ENCODE data around the gene POLD2.

The POLD2 gene

DNA sequence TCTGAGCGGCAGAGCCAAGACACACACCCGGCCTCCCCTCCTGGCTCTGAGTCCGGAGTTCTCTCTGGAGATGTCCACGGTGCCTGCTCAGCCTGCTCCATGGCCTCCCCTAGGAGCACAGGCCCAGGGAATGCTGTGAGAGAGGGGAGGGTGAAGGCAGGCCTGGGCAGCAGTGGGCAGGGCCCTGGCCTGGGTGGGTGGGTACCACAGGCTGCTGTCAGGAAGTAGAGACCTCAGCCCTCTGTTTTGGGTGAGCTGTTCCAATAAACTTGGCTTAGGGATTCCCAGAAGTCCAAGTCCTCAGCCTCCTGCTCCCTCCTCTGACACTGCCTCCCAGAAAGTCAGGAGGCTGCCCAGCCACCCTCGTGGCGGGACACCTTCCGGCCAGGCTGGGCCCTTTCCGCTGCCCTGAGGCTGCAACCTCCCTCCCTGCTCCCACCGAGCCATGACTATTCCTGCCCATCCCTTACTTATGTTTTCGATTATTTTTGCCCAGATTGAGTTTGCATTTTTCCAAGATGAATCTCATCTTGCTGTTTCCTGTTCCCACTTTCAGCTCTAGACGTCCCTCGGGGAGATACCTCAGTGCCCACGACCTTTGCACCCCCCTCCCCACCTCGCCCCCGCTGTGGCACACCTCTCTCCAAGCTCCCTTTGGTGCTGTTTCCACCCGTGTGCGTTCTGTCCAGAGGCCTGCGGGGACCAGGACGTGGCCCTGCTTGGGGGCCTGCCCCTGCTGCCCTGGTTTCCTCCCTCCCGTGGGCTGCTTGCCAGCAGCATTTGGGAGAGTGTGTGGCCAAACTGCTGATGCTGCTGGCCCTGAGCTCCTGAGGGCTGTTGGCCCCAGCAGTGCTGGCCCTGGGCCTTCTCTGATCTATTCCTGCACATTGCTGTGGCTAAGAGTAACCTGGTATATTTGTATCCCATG, 35.2 kb downstream of the POLD2 start:
- Histone ChIP-seq H3K36me3 (ENCODE audit: control insufficient read depth, low read depth, low read length) (no peaks in the 10 kb centered on the region), H3K27me3 (ENCODE audit: control insufficient read depth, insufficient read depth, low read length) (peaks cover 9% of the 10 kb centered on the region), H3K27ac (ENCODE audit: low read length) (no peak overlapping the region), H3K9ac (ENCODE audit: low read length) (no peak overlapping the region), H3K4me1 (ENCODE audit: control insufficient read depth, low read depth, low read length) (peaks cover 3% of the 10 kb centered on the region), H3K4me3 (ENCODE audit: low read length) (no peak overlapping the region), H3K9me3 (ENCODE audit: control insufficient read depth, low read depth, low read length) (no peaks in the 10 kb centered on the region)

DNA sequence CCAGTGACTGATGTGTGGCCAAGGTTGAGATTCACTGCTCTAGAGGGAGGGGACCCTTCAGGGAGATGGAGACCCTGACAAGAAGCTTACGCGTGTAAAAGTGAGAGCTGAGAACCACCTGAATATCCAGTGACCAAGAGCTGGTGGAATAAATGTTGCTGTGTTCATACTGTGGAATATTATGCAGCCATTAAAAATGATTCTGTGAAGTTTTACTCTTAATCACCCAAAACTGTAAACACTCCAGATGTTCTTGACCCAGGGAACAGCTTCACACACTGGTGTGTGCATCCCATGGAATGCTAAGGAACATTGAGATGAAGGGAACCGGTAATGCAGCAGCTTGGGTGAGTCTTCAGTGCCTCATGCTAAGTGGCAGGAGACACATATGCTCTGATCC, 36.7 kb downstream of the POLD2 start:
- Histone ChIP-seq H3K27me3 (ENCODE audit: control insufficient read depth, insufficient read depth, low read length) (peaks cover 11% of the 10 kb centered on the region), H3K27ac (ENCODE audit: low read length) (no peak overlapping the region), H3K9ac (ENCODE audit: low read length) (no peak overlapping the region), H3K4me3 (ENCODE audit: low read length) (no peak overlapping the region), H3K4me1 (ENCODE audit: control insufficient read depth, low read depth, low read length) (peaks cover 3% of the 10 kb centered on the region), H3K9me3 (ENCODE audit: control insufficient read depth, low read depth, low read length) (no peaks in the 10 kb centered on the region), H3K36me3 (ENCODE audit: control insufficient read depth, low read depth, low read length) (no peaks in the 10 kb centered on the region)

- no peaks in the 10 kb centered on the region for H3K9me3 ChIP-seq (ENCODE audit: control insufficient read depth, low read depth, low read length)
- H3K36me3 ChIP-seq (ENCODE audit: control insufficient read depth, low read depth, low read length): no peaks in the 10 kb centered on the region
- H3K27me3 ChIP-seq (ENCODE audit: control insufficient read depth, insufficient read depth, low read length): peaks cover 11% of the 10 kb centered on the region
- H3K4me1 ChIP-seq (ENCODE audit: control insufficient read depth, low read depth, low read length): peaks cover 3% of the 10 kb centered on the region
- no peak overlapping the region for H3K4me3 ChIP-seq (ENCODE audit: low read length)
- H3K27ac ChIP-seq (ENCODE audit: low read length): no peak overlapping the region
- no peak overlapping the region for H3K9ac ChIP-seq (ENCODE audit: low read length)
Observed at GRCh38 chr7:44085546-44085945, 37.8 kb downstream of the POLD2 start.

DNA sequence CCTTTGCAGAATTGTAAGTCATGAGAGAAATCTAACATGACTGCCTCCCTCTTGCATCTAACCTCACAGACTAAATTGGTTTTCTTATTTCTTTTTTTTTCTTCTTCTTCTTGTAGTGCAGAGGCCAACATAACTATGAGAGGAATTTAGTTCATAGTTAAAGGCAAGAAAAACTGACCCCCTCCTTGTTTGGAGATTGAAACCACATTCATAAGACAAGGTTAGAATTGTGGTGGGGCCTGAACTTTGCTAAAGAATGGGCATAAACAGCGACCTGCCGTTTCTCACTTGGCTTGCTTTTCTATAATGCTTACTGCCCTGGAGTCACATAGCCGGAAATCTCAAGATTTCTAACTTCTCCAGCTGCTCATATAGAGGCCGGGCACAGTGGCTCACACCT, 38.6 kb downstream of the POLD2 start:
- Histone ChIP-seq H3K4me3 (ENCODE audit: low read length) (no peak overlapping the region), H3K27me3 (ENCODE audit: control insufficient read depth, insufficient read depth, low read length) (peaks cover 11% of the 10 kb centered on the region), H3K4me1 (ENCODE audit: control insufficient read depth, low read depth, low read length) (peaks cover 3% of the 10 kb centered on the region), H3K9me3 (ENCODE audit: control insufficient read depth, low read depth, low read length) (no peaks in the 10 kb centered on the region), H3K36me3 (ENCODE audit: control insufficient read depth, low read depth, low read length) (peaks cover 8% of the 10 kb centered on the region), H3K27ac (ENCODE audit: low read length) (no peak overlapping the region), H3K9ac (ENCODE audit: low read length) (no peak overlapping the region)

- Histone ChIP-seq H3K4me3 (ENCODE audit: low read length) (no peak overlapping the region), H3K36me3 (ENCODE audit: control insufficient read depth, low read depth, low read length) (peaks cover 16% of the 10 kb centered on the region), H3K27ac (ENCODE audit: low read length) (no peak overlapping the region), H3K9me3 (ENCODE audit: control insufficient read depth, low read depth, low read length) (no peaks in the 10 kb centered on the region), H3K4me1 (ENCODE audit: control insufficient read depth, low read depth, low read length) (peaks cover 3% of the 10 kb centered on the region), H3K9ac (ENCODE audit: low read length) (no peak overlapping the region), H3K27me3 (ENCODE audit: control insufficient read depth, insufficient read depth, low read length) (peaks cover 11% of the 10 kb centered on the region)
Observed at GRCh38 chr7:44083796-44084195, 39.6 kb downstream of the POLD2 start.

- H3K4me3 ChIP-seq (ENCODE audit: low read length): peak overlapping the region; percentile 74
- H3K9me3 ChIP-seq (ENCODE audit: control insufficient read depth, low read depth, low read length): no peaks in the 10 kb centered on the region
- H3K27ac ChIP-seq (ENCODE audit: low read length): no peak overlapping the region
- H3K36me3 ChIP-seq (ENCODE audit: control insufficient read depth, low read depth, low read length): peaks cover 27% of the 10 kb centered on the region
- peaks cover 11% of the 10 kb centered on the region for H3K27me3 ChIP-seq (ENCODE audit: control insufficient read depth, insufficient read depth, low read length)
- peak overlapping the region; percentile 48 for H3K9ac ChIP-seq (ENCODE audit: low read length)
- peaks cover 3% of the 10 kb centered on the region for H3K4me1 ChIP-seq (ENCODE audit: control insufficient read depth, low read depth, low read length)
Observed at GRCh38 chr7:44082541-44083207, 40.7 kb downstream of the POLD2 start.

- Histone ChIP-seq H3K27ac (ENCODE audit: low read length) (no peak overlapping the region), H3K9me3 (ENCODE audit: control insufficient read depth, low read depth, low read length) (no peaks in the 10 kb centered on the region), H3K27me3 (ENCODE audit: control insufficient read depth, insufficient read depth, low read length) (peaks cover 11% of the 10 kb centered on the region), H3K4me1 (ENCODE audit: control insufficient read depth, low read depth, low read length) (peaks cover 3% of the 10 kb centered on the region), H3K4me3 (ENCODE audit: low read length) (peak overlapping the region; percentile 77), H3K36me3 (ENCODE audit: control insufficient read depth, low read depth, low read length) (peaks cover 28% of the 10 kb centered on the region), H3K9ac (ENCODE audit: low read length) (no peak overlapping the region)
Observed at GRCh38 chr7:44081266-44081748, 42.0 kb downstream of the POLD2 start.

GRCh38 chr7:44080686-44081265, 42.6 kb downstream of the POLD2 start:
- Histone ChIP-seq H3K27ac (ENCODE audit: low read length) (no peak overlapping the region), H3K27me3 (ENCODE audit: control insufficient read depth, insufficient read depth, low read length) (peaks cover 11% of the 10 kb centered on the region), H3K4me1 (ENCODE audit: control insufficient read depth, low read depth, low read length) (peaks cover 3% of the 10 kb centered on the region), H3K9me3 (ENCODE audit: control insufficient read depth, low read depth, low read length) (no peaks in the 10 kb centered on the region), H3K4me3 (ENCODE audit: low read length) (peak overlapping the region; percentile 77), H3K36me3 (ENCODE audit: control insufficient read depth, low read depth, low read length) (peaks cover 32% of the 10 kb centered on the region), H3K9ac (ENCODE audit: low read length) (no peak overlapping the region)

- Histone ChIP-seq H3K9me3 (ENCODE audit: control insufficient read depth, low read depth, low read length) (no peaks in the 10 kb centered on the region), H3K36me3 (ENCODE audit: control insufficient read depth, low read depth, low read length) (peaks cover 33% of the 10 kb centered on the region), H3K4me1 (ENCODE audit: control insufficient read depth, low read depth, low read length) (peaks cover 3% of the 10 kb centered on the region), H3K9ac (ENCODE audit: low read length) (no peak overlapping the region), H3K4me3 (ENCODE audit: low read length) (no peak overlapping the region), H3K27ac (ENCODE audit: low read length) (no peak overlapping the region), H3K27me3 (ENCODE audit: control insufficient read depth, insufficient read depth, low read length) (peaks cover 11% of the 10 kb centered on the region)
Observed at GRCh38 chr7:44080118-44080517, 43.2 kb downstream of the POLD2 start.

DNA sequence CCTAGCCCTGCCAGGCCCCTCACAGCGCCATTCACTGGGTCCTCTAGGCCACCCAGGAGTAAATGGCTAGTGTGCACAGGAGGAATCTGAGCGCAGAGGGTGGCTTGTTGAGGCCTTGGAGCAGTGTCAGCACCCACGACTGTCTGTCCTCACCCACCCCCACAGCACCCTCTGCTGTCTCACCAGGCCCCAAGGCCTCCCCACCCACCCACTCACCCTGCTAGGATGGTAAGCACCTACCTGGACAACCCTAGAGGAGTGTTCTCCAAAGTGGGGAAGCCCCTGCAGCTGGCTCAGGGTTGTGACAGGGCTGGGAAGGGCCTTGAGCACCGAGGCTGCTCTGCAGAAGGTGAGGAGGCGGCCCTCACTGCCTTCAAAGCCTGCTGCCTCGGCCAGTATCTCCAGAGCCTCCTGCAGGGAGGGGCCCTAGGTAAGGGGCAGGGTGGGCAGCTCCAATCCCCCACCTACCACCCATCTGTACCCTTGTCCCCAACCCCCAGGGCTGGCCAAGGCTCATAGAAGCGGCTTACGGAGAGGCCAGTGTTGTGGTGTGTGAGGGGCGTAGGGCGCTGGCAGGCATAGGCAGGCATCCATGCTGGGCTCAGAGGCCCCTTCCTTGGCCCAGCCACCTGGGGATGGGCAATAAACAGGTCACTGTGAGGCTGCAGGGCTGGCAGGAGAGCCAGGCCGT, 43.9 kb downstream of the POLD2 start:
- no peak overlapping the region for H3K27ac ChIP-seq (ENCODE audit: low read length)
- H3K4me3 ChIP-seq (ENCODE audit: low read length): no peak overlapping the region
- peaks cover 11% of the 10 kb centered on the region for H3K27me3 ChIP-seq (ENCODE audit: control insufficient read depth, insufficient read depth, low read length)
- H3K36me3 ChIP-seq (ENCODE audit: control insufficient read depth, low read depth, low read length): peaks cover 33% of the 10 kb centered on the region
- H3K9ac ChIP-seq (ENCODE audit: low read length): no peak overlapping the region
- no peaks in the 10 kb centered on the region for H3K9me3 ChIP-seq (ENCODE audit: control insufficient read depth, low read depth, low read length)
- peaks cover 3% of the 10 kb centered on the region for H3K4me1 ChIP-seq (ENCODE audit: control insufficient read depth, low read depth, low read length)

- Histone ChIP-seq H3K4me1 (ENCODE audit: control insufficient read depth, low read depth, low read length) (peaks cover 3% of the 10 kb centered on the region), H3K36me3 (ENCODE audit: control insufficient read depth, low read depth, low read length) (peaks cover 36% of the 10 kb centered on the region), H3K27ac (ENCODE audit: low read length) (no peak overlapping the region), H3K9ac (ENCODE audit: low read length) (no peak overlapping the region), H3K27me3 (ENCODE audit: control insufficient read depth, insufficient read depth, low read length) (peaks cover 5% of the 10 kb centered on the region), H3K4me3 (ENCODE audit: low read length) (no peak overlapping the region), H3K9me3 (ENCODE audit: control insufficient read depth, low read depth, low read length) (no peaks in the 10 kb centered on the region)
Observed at GRCh38 chr7:44078521-44078920, 44.8 kb downstream of the POLD2 start.

Data from iPS-18a (cell line).